Stimulated activated CD4-positive, alpha-beta T cell treated with anti-CD3 and anti-CD28 coated beads, TNF-alpha, amount 100 ng/mL, for 4 hours (primary cell): ENCODE results near the gene ABCA9.
"Not testable (repeated sequence)": the region's sequence is repeated elsewhere in the genome, so short reads cannot be mapped to it uniquely, and the experiment has no call there.

ENCODE experiments used
- DNase-seq, 3 experiments: peaks; one replicate each; pipeline ENCODE4 v3.0.0-alpha.2; 2020; ENCODE audit warnings: low read depth in 3 of 3

ABCA9 gene

GRCh38 chr17:68955181-68955841, 105.4 kb downstream of the ABCA9 start, which contains the start of gene ABCA8:
Gene ABCA8, minus strand, starts transcription at chr17:68955392. Its CDS starts 13,358 bp downstream, at chr17:68942034.
- DNase-seq, result no peak

- DNase-seq, result no peak
These were observed 106.4 kb downstream of the ABCA9 start for GRCh38 chr17:68954146-68954896.

GRCh38 chr17:68953340-68953997, 107.3 kb downstream of the ABCA9 start:
- no peak for DNase-seq

GRCh38 chr17:68950725-68951124, 110.0 kb downstream of the ABCA9 start:
- DNase-seq, result no peak

DNA sequence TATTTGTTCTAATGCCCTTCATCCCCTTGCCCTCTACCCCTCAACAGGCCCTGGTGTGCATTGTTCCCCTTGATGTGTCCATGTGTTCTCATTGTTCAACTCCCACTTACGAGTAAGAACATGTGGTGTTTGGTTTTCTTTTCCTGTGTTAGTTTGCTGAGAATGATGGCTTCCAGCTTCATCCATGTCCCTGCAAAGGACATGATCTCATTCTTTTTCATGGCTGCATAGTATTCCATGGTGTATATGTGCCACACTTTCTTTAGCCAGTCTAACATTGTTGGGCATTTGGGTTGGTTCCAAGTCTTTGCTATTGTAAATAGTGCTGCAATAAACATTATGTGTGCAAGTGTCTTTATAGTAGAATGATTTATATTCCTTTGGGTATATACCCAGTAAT, 112.9 kb downstream of the ABCA9 start:
- not testable (repeated sequence) for DNase-seq

DNA sequence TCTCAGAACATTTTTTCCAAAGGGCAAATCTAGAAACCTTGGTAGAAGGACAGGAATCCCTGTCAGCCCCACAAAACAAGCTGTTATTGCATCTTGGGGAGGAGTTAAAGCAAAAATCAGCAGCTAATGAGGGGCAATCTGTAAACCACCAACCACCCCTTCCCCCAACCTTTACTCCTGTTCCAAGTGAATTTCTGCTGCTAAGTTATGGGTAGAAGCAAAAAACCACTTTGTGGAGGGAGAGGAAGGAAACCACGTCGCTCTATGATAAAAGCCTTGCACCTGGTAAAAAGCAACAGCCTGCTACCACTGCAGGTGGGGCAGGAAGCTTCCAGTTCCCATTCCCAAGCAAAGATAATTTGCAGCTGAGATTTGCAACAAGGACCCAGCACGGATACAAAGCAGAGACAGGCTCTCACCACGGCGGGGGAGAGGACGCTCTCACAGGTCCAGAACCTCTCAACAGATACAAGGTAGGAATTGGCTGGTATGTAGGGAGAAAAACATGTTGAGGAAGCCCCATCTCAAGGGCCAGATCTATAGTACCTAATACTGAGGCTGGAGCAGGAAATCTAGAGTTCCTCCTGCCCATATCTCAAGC, 116.2 kb downstream of the ABCA9 start:
- DNase-seq, result no peak

GRCh38 chr17:68943812-68944182, 116.9 kb downstream of the ABCA9 start:
- DNase-seq, result not testable (repeated sequence)

- DNase-seq, result no peak
These were observed 117.5 kb downstream of the ABCA9 start for GRCh38 chr17:68943123-68943811.

- DNase-seq, result no peak
These were observed 118.3 kb downstream of the ABCA9 start for GRCh38 chr17:68942389-68942788.

GRCh38 chr17:68941761-68942160, 119.0 kb downstream of the ABCA9 start:
- no peak for DNase-seq

DNA sequence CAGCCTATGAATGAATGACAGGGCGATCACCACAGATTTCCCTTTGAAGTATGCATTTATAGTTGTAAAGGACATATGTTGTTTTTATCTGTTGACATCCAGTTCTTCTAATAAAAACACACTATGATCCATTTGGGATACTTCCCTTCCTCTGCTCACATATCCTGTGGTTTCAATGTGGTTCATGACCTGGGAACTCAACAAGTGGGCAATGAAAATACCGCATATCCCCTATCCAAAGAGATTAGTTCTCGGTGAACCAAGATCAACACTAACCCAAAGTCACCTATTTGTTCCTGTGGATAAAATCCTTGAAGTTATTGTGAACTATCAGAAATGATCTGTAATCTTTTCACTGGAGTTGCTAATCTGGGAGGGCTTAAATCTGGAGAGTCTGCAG, 121.5 kb downstream of the ABCA9 start:
- no peak for DNase-seq

DNA sequence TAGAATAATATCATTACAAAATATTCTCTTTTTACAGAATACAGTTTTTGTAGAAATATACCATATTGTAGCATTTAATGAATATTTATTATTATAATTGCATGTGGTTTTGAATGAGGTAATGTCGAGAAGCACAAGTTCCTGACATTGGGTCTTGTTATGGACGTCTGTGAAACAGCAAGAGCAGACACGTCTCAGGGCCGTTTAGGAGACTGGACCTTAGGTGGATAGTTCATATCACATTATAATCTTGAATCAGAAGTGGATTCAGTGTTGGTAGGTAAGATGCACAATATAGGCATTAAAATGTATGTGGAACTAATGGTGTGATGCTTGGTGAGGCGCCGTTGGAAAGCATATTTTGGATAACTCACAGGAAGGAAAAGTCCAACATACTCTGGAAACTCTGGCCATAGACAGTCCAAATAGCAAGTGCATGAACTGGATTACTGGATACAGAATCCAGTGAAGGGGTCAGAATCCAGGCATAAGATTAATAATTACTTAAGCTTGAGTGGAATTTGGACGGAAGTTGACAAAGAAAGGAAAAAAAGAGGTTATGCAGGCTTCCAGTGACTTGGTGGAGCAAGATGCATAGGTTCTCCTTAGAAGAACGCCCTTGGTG, 122.7 kb downstream of the ABCA9 start:
- DNase-seq, result no peak

DNA sequence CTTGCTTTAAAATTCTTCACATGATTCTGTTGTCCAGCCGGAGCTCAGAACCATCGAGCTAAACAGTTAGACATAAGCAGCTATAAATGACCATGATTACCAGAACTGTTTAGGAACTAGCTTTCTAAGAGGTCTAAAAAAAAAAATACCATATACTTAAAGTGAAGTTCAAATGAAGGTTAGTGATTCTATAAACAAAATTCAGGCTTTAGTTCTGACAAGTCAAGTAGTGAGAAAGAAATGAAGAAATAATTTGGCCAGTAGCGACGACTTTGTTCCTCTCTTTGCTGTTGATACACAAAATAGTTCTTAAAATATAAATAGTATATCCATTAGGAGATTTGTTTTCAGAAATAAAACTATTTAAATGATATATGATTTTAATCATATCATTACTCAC, 133.2 kb downstream of the ABCA9 start:
- DNase-seq, result no peak

GRCh38 chr17:68924793-68925720, 135.7 kb downstream of the ABCA9 start:
- DNase-seq, result no peak
